Measurements from ENCODE around the gene NBPF26.
"Not testable (repeated sequence)": the region's sequence is repeated elsewhere in the genome, so short reads cannot be mapped to it uniquely, and the experiment has no call there.

NBPF26 gene

GRCh38 chr1:120859615-120860234 is 136.0 kb downstream of the NBPF26 start:
- DNase-seq, result not testable (repeated sequence)

- DNase-seq, result not testable (repeated sequence)
These were observed 154.5 kb downstream of the NBPF26 start for GRCh38 chr1:120878206-120878605.

- DNase-seq, result not testable (repeated sequence)
These were observed 156.3 kb downstream of the NBPF26 start for GRCh38 chr1:120880056-120880455.

- DNase-seq, result not testable (repeated sequence)
These were observed 158.2 kb downstream of the NBPF26 start for GRCh38 chr1:120881934-120882333.
